Stimulated activated CD4-positive, alpha-beta T cell treated with anti-CD3 and anti-CD28 coated beads, Interleukin-15, amount 100 ng/mL, for 1 hour (primary cell): ENCODE results near the gene SYCE3.

Experiments
- DNase-seq, 2 donors: peaks; one replicate each; pipeline ENCODE4 v3.0.0-alpha.2; 2020; ENCODE audit warnings: low read depth in 1 of 2, low spot score in 1 of 2

SYCE3 gene

GRCh38 chr22:50576806-50577696 lies 14.3 kb upstream of the SYCE3 start:
- DNase-seq: no peak

GRCh38 chr22:50576070-50576469 lies 13.4 kb upstream of the SYCE3 start:
- no peak for DNase-seq

GRCh38 chr22:50575426-50575941 lies 12.8 kb upstream of the SYCE3 start:
- no peak for DNase-seq

DNA sequence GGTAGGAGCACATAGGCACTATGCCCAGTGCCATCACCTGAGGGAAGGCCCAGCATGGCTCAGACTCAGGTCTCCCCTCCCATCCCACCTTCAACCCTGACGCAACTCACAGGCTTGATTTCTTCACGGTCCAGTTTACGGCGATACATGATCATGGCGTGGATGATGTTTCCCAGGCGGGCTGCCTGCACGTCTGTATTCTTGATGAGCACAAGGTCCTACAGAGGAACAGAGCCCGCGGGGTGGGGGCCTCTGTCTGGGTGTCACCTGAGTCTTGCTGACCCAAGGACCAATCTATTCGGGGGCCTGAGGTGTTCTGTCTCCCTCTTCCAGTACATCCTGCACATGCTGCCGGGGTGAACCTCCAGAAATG lies 11.7 kb upstream of the SYCE3 start:
- no peak for DNase-seq

GRCh38 chr22:50573491-50574382 lies 11.0 kb upstream of the SYCE3 start:
- DNase-seq: no peak

DNA sequence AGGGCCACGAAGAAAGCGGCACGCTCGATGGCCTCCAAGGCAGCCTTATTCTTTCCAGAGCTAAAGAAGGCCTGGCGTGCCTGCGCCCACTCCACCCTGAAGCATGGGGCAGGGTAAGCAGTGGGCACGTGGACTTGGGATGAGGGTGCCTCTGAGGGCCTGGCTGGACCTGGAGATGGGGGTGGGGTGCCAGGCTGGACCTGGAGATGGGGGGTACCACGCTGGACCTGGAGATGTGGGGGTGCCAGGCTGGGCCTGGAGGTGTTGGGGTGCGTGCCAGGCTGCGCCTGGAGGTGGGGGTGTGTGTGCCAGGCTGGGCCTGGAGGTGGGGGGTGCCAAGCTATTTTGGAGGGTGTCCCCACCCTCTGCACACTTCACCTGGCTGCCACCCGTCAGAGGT lies 10.2 kb upstream of the SYCE3 start:
- no peak for DNase-seq

- no peak for DNase-seq
Measured at GRCh38 chr22:50571264-50572175, 8.8 kb upstream of the SYCE3 start.

GRCh38 chr22:50570861-50571260 lies 8.1 kb upstream of the SYCE3 start:
- no peak for DNase-seq

GRCh38 chr22:50569896-50570535 lies 7.3 kb upstream of the SYCE3 start:
- DNase-seq: no peak

DNA sequence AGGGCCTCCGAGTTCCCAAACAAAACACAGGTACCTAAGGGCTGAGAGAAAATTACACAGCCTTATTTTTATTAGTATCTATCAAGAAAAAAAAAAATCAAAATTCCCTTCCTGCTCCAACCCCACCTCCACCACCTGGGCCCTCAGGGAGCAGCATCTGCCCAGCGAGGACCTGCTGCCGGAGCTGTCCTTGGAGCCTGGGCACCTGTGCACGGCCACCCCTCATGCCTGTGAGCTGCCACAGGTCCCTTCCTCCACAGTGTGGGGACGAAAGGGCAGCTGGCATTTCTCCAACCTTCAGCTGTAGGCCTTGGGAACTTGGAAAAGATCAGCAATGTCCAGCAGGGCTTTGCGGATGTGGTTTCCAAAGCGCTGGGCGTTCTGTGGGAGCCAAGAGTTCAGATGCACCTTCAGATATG lies 6.3 kb upstream of the SYCE3 start:
- DNase-seq: no peak

DNA sequence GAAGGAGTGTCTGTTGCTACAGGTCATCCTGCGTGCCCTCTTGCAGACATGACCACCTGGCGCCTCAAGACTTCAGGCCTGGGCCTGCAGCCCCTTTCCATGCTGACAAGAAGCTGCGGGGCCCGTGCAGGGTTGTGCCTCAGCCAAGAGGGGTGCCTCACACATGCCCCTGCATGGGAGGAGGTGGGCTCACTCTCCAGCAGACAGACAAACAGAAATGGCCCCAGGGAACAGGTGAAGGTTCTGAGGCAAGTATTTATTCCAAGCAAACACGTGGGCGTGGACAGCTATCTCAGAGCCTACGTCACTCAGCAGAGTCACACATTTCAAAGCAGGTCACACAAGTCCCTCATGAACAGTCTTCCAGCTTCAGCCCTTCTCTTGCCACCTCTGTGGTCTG lies 5.9 kb upstream of the SYCE3 start:
- DNase-seq: no peak

DNA sequence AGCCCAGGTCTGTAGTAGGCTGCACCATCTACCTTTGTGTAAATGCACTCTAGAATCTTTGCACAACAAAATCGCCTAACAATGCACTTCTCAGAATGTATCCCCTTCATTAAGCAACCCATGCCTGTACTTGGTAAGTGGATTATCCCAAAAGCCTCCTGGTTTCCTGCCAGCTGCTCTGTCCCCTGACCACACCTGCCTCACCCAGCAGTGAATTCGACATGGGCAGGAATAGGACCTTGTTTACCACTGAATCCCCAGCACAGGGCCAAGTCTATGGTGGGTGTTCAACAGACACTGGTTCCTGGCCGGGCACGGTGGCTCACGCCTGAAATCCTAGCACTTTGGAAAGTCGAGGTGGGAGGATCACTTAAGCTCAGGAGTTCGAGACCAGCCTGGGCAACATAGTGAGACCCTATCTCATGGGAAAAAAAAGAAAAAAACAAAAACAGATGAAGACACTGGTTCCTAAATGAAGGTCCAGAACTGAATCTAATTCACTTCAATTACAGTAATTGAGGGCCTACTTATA lies 5.1 kb upstream of the SYCE3 start:
- no peak for DNase-seq

- DNase-seq: no peak
Measured at GRCh38 chr22:50564289-50564688, 1.6 kb upstream of the SYCE3 start.

DNA sequence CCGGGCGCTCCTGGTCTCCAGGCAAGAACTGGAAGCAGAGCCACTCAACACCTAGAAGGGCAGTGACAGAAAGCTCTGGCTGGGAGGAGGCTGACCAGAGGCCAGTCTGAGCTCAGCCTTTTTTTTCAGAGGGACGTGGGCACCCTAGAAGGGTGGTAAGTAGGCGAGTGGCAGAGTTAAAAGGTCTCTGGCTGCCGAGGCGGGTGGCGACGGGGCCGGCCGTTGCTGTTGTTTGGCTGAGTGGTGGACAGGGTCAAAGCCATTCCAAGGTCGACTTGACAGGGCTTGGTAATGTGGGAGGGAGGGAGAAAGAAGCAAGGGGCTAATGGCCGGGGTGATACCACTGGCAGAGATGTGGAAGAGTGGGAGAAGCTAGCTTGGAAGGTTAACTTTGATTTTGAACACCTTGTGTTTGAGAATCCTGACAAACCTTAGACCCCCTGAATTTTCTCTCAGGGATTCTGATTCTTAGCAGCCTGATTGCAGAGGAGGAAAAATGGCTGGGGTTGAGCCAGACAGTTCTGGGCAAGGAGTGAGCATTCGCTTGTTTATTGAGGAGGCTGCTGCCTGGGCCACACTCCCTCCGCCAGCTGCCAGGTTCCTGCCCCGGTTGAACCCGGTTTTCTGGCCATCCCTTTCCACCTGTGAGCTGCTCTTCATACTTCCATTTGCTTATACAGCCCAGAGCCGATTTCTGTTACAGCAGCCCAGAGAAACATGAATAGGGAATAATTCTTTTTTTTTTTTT lies 868 bp upstream of the SYCE3 start:
- no peak for DNase-seq

DNA sequence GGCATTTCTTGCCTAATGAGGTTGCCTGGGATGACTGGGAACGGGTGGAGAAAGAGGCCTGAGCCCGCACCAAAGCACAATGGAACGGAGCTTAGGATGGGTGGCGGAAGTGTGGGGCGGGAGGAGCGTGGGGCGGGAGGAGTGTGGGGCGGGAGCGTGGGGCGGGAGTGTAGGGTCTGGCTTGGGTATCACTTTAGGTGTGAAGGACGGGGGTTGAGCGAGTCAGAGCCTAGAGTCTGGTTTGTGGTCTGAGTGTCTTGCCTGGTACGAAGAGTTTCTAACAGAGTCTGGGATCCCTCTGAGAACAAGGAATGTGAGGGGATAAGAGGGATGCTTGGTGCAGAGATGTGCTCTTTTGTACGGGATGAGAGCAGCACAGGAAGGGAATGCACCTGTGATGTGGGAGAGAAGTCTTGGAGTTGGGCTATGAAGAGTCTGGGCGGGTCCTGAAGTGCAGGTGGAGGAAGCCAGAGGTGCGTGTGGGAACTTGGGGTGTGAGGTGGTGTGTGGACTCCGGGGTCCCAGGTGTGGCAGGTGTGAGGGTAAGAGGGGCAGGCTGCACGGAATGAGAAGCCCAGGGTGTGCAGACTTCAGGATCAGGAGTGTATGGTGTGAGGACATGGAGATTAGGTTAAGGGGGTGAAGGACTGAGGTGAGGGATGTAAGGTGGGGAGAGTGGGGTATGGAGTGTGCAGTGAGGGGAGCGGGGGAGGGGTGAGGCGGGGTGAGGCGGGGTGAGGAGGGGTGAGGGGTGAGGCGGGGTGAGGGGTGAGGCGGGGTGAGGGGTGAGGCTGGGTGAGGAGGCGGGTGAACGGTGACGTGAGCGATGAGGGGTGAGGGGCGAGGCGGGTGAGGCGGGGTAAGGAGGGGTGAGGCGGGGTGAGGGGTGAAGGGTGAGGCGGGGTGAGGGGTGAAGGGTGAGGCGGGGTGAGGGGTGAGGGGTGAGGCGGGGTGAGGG lies 1.0 kb downstream of the SYCE3 start:
- no peak for DNase-seq

GRCh38 chr22:50560034-50560433 lies 2.7 kb downstream of the SYCE3 start:
- no peak for DNase-seq

DNA sequence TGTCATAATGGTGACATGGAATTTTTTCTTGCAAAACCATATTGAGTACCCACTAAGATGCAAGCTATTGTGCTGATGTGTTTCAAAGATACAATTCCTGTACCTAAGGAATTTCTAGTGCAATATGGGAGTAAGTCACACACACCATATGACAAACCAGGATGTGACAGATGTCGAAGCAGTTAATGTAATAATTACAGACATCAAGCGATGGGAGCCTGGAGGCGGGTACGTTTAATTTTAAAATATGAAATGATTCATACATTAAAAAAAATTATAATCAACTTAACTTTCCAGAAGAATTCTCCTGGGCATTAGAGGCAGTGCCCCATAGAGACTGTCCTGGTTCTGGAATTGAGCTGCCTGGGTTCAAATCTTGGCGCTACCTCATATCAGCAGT lies 6.0 kb downstream of the SYCE3 start:
- DNase-seq: no peak

DNA sequence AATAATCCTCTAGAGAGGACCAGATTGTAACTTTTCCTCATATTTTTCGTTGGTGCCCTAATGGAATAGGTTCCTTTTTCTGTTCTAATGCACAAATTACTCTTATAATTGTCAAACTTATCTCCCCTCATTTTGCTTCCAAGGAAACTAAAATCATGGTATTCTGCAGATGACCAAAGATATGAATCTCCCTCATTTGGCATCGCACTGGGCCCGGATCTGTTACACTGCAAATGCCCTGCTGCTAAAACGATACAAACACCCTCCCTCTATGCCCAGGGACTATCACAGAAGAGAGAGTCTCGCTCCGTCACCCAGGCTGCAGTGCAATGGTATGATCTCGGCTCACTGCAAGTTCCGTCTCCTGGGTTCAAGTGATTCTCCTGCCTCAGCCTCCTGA lies 9.4 kb downstream of the SYCE3 start:
- no peak for DNase-seq
